ENCODE results near the gene DEXI.

Gene DEXI

GRCh38 chr16:10984509-10984908 is 42.2 kb upstream of the DEXI start:
- no peak for TF ChIP-seq CTCF (IDR thresholded peaks at IDR 0.05; ENCODE audit: low read depth, low read length, missing control alignments)
- H3K4me3 ChIP-seq (ENCODE audit: low read depth, low read length): no peak overlapping the region
- no peak for DNase-seq (ENCODE audit: low read depth)

GRCh38 chr16:10983159-10983558 is 40.9 kb upstream of the DEXI start:
- no peak for DNase-seq (ENCODE audit: low read depth)
- peak; percentile 46 for TF ChIP-seq CTCF (IDR thresholded peaks at IDR 0.05; ENCODE audit: low read depth, low read length, missing control alignments)
- no peak overlapping the region for H3K4me3 ChIP-seq (ENCODE audit: low read depth, low read length)

GRCh38 chr16:10982465-10983150 is 40.3 kb upstream of the DEXI start:
- peak overlapping the region; percentile 2; the same call in 1 of the 2 replicates for H3K4me3 ChIP-seq (ENCODE audit: low read depth, low read length)
- no peak for TF ChIP-seq CTCF (IDR thresholded peaks at IDR 0.05; ENCODE audit: low read depth, low read length, missing control alignments)
- DNase-seq (ENCODE audit: low read depth): no peak

GRCh38 chr16:10981697-10982216 is 39.5 kb upstream of the DEXI start:
- TF ChIP-seq CTCF (IDR thresholded peaks at IDR 0.05; ENCODE audit: low read depth, low read length, missing control alignments): peak; percentile 78
- DNase-seq (ENCODE audit: low read depth): no peak
- H3K4me3 ChIP-seq (ENCODE audit: low read depth, low read length): no peak overlapping the region

- no peak overlapping the region for H3K4me3 ChIP-seq (ENCODE audit: low read depth, low read length)
- no peak for DNase-seq (ENCODE audit: low read depth)
- no peak for TF ChIP-seq CTCF (IDR thresholded peaks at IDR 0.05; ENCODE audit: low read depth, low read length, missing control alignments)
Measured at GRCh38 chr16:10980813-10981212, 38.5 kb upstream of the DEXI start.

GRCh38 chr16:10979717-10980601 is 37.7 kb upstream of the DEXI start:
- DNase-seq (ENCODE audit: low read depth): no peak
- H3K4me3 ChIP-seq (ENCODE audit: low read depth, low read length): no peak overlapping the region
- no peak for TF ChIP-seq CTCF (IDR thresholded peaks at IDR 0.05; ENCODE audit: low read depth, low read length, missing control alignments)
